ENCODE measurements around the gene UBE2R2.
"Not testable (repeated sequence)": the region's sequence is repeated elsewhere in the genome, so short reads cannot be mapped to it uniquely, and the experiment has no call there.

DNA sequence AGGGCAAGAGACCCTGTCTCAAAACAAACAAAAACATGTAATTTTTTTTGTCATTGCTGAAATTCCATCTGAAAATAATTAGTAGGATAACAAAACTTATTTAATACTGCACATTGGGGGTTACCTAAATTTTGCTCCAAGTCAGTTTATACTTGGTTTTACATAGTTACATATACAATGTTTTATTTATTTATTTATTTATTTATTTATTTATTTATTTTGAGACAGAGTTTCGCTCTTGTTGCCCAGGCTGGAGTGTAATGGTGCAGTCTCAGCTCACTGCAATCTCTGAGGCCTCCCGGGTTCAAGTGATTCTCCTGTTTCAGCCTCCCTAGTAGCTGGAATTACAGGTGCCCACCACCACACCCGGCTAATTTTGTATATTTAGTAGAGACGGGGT, 52.3 kb downstream of the UBE2R2 start:
- TF ChIP-seq, protein P1, sequence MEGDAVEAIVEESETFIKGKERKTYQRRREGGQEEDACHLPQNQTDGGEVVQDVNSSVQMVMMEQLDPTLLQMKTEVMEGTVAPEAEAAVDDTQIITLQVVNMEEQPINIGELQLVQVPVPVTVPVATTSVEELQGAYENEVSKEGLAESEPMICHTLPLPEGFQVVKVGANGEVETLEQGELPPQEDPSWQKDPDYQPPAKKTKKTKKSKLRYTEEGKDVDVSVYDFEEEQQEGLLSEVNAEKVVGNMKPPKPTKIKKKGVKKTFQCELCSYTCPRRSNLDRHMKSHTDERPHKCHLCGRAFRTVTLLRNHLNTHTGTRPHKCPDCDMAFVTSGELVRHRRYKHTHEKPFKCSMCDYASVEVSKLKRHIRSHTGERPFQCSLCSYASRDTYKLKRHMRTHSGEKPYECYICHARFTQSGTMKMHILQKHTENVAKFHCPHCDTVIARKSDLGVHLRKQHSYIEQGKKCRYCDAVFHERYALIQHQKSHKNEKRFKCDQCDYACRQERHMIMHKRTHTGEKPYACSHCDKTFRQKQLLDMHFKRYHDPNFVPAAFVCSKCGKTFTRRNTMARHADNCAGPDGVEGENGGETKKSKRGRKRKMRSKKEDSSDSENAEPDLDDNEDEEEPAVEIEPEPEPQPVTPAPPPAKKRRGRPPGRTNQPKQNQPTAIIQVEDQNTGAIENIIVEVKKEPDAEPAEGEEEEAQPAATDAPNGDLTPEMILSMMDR (IDR thresholded peaks at IDR 0.05) = not testable (repeated sequence)
- not testable (repeated sequence) for TF ChIP-seq POLR2A (IDR thresholded peaks at IDR 0.05)
